ENCODE data around the gene RSRC1.
"Not testable (repeated sequence)": the region's sequence is repeated elsewhere in the genome, so short reads cannot be mapped to it uniquely, and the experiment has no call there.

RSRC1 gene

DNA sequence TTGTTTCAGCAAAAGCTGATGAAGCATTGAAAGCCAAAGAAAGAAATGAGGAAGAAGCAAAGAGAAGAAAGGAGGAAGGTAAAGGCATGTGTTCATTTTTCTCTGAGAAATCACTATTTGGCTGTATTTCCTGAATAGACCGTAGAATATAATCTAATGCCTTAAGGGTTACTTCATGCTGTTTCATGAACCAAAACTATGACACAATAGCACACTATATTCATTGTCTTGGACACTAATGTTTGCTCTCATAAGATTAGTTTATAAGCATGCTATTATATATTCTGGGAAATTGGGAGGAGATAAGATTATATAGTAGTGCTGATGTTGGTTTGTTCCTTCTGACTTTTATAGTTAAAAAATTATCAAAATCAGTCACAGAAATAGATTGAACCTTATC, 351.0 kb downstream of the RSRC1 start:
- DNase-seq (ENCODE audit: low spot score), result no peak

DNA sequence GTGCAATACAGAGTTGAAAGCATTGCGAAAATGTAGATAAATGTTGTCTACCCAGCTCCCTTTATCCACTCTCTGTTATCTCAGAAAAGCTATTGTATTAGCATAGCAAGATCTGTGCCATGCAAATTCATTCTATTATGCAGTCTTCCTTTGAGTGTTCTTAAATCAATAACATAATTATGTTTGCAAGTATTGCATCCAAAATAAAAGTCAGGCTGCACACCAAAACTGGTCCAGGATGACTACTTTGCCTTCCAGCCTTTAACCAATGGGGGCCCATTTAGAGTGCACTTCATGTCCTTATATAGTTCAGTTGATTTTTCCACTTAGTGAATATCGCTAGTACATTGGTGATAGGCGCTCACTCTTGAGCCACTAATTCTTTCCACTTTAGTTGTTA, 353.7 kb downstream of the RSRC1 start:
- no peak for DNase-seq (ENCODE audit: low spot score)

DNA sequence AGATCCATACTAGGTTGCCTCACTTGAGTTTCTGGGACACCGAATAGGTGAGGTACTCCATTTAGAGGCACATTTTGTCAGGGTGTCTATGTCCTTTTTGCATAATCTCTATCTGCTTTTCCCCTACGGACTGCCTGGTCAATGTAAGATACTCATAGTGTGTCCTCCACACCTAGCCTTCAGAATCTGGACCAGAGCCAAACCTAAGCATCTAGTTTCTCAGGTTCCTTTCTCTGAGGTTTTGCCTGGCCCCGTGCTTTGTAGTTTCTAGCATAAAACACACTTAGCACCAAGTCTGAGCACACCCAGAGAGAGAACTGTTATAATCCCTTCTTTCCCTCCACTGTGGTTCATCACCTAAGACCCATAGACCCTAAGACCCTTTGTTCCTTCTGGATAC, 355.2 kb downstream of the RSRC1 start:
- no peak for DNase-seq (ENCODE audit: low spot score)

DNA sequence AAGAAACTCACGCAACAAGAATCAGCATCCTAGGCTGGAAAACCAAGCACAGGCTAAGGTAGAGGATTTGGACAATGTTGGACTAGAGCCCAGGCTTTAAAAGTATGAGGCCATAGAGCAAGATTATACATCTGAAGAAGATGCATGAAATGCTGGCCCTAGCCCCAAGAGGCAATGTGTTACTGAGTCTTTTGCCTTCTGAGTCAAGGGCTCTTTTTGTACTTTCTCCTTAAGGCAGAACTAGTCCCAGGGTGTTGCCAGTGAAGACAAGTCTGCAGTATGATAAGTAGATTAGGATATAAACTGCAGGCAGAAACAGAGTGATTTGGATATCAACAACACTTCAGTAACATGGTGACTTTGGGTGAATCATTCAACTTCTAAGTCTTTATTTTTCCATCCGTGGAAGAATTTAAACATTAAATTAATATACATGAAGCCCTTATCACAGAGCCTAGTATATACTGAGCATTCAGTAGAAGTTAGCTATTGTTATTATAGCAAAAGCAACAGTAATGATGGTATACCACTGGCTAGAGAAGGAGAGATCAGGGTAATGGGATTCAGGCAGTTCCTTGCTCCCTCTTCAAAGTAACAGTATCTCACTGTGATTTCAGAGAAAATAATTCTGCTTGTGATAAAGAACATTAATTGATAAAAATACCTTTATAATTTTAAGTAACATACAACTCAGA, 361.2 kb downstream of the RSRC1 start:
- DNase-seq (ENCODE audit: low spot score), result no peak

DNA sequence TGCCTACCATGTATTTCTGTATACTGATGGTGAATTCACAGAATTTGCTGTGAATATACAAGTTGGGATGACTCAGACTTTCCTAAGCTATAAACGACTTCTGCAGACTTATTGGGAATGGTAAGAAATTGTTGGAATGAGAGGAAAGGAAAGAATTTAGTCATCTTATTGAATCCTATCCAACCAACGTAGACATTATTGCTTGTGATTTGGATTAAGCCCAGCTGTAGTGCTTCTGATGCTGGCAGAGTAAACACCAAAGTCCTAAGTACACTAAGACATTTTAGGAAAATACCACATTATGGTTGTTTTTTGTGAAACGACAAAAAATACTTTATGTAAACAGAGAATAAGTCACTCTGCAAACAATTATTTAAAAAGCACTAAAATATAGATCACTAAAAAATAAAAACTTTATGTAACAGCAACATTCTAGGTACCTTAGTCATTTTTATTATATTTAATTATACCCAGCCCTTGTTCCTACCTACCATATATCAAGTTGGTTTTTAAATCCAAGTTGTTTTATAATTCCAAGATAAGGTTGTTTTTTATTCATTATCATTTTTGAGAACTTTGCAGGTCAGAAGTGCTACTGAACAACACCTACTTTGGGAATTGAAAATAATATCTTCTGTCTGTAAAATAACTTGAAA, 361.9 kb downstream of the RSRC1 start:
- no peak for DNase-seq (ENCODE audit: low spot score)

DNA sequence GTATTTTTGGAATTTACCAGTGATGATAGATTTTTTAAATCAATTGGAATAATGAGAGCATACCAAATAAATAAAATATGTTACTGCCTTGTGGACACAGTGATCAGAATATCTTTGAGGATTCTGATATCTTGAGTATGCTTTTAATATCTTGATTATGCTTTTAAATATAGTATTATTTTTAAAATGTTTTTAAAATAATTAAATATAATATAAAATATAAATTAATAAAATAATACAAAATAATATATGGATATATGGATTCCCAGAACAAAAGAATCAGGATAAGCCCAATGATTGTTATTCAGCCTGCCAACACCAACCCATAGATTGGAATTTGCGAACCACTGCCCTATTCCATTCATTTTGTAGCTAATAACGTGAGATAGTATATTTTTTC, 369.2 kb downstream of the RSRC1 start:
- DNase-seq (ENCODE audit: low spot score), result no peak

DNA sequence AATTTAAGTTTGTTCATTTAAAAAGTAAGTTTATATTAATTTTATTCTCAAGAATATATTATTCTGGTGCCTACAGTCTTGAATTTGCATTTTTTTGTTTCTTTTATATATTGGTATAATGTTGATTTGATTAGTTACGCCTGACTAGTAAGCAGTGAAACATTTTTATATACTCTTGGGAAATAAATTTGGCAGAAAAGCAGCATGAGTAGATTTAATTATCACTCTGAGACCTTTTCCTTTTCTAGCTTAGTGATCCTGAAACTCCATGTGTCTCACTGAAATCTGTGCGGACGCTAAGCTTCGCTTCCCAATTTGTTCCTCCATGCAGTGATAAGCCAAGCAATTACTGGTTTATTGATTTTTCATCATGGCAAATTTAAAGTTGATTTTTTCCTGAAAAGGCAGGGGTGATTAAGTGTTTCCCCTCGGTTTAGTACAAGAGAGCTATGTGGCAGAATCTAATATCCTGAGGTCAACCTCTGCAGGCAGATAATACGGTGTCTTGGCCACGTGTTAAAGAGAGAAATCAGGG, 373.9 kb downstream of the RSRC1 start:
- no peak for DNase-seq (ENCODE audit: low spot score)

DNA sequence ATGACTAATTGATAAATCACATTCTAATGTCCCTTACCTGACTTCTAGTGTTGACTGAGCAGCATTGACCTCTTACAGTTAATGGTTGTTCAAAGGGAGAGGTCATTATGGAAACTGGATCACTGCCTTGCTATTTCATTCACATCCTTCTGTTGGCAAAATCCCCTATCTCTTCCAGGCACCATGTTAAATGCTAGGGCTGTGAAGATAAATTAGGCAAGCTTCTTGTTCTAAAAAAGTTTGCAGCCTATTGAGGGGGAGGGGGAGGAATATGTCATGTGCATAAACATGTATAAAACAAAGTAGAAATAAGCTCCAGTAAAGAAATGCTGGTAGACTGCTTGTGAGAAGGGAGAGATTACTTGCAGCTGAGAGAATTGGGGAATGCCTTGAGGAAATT, 376.3 kb downstream of the RSRC1 start:
- DNase-seq (ENCODE audit: low spot score), result no peak

DNA sequence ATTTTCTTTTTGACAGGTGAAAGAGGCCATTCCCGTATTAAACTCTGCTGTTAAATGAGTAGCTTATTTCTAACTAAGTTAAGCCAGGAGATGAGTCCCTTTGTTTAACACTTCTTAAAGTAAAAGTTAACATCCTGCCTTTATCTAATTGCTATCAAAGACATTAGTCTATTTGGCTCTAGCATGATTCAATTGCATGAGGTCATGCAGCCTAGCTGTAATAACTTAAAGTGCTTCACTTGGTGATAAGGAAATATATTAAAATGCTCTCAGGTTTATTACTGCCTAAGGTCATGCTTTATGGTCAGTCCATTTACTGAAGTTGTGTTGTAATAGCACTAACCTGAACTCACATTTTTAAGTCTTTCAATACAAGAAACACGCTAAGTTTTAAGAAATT, 378.8 kb downstream of the RSRC1 start:
- DNase-seq (ENCODE audit: low spot score), result no peak

DNA sequence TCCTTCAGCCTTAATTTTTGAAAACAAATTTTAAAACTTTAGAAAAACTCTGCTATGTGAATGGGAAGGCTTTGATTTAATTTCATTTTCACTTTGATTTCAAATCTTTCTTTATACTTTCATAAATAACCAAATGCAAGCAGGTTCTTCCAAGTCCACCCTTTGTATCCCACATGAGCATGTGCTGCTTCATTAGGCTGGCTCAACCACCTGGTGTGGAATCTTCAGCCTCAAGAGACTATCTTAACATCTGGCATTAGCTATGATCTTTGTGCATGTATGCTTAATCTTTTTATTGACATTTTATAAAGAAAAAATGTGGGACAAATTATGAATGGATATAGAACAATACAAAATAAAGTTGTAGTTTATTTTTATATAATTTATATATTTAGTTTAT, 379.3 kb downstream of the RSRC1 start:
- no peak for DNase-seq (ENCODE audit: low spot score)

DNA sequence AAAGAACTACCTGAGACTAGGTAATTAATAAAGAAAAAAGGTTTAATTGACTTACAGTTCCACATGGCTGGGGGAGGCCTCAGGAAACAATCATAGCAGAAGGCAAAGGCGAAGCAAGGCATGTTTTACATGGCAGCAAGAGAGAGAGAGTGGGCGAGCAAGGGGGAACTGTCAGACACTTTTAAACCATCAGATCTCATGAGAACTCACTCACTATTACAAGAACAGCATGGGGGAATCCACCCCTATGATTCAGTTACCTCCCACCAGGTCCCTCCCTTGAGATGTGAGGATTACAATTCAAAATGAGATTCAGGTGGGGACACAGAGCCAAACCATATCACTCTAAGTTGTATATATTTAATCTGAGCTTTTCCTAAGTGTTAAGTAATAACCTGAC, 382.1 kb downstream of the RSRC1 start:
- no peak for DNase-seq (ENCODE audit: low spot score)

DNA sequence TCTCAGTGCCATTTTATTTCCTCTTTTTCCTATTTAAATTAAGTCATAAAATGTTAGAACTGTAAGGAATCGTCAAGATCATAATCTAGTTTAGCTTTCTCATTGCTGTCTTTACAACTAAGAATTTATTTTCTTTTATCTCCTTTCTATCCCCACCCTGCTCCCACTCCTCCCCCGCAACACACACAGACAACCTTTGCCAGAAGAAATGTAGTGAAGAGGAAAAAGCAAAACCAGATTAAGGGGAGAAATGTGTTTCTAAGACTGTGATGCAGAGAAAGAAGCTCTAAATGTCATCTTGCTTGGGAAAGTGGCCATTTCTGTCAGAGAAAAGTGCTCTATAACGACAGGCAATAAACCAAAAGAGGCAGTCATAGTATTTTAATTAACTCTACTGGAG, 382.8 kb downstream of the RSRC1 start:
- no peak for DNase-seq (ENCODE audit: low spot score)

DNA sequence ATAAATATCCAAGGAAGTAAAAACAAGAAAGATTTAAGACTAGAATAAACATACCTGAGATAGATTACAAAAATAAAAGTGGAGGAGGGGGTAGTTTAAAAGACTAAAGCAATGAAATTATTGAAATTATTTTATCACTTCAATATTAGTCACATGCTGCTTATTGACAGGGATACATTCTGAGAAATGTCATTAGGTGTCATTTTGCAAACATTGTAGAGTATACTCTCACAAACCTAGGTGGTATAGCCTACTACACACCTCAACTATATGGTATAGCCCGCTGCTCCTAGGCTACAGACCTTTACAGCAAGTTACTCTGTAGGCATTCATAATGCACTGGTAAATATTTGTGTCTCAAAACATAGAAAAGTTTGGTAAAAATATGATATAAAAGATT, 384.0 kb downstream of the RSRC1 start:
- DNase-seq (ENCODE audit: low spot score), result no peak

DNA sequence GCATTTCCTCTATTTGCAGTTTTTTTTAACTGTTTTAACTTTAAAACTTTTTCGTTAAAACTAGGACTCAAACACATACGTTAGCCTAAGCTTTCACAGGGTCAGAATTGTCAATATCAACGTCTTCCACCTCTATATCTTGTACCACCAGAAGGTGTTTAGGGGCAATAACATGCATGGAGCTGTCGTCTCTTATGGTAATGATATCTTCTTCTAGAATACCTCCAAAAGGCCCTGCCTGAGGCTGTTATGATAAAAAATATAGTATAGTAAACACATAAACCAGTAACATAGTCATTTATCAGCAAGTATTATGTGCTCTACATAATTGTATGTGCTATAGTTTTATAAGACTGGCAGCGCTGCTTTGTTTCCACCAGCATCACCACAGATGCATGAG, 384.8 kb downstream of the RSRC1 start:
- DNase-seq (ENCODE audit: low spot score), result no peak

DNA sequence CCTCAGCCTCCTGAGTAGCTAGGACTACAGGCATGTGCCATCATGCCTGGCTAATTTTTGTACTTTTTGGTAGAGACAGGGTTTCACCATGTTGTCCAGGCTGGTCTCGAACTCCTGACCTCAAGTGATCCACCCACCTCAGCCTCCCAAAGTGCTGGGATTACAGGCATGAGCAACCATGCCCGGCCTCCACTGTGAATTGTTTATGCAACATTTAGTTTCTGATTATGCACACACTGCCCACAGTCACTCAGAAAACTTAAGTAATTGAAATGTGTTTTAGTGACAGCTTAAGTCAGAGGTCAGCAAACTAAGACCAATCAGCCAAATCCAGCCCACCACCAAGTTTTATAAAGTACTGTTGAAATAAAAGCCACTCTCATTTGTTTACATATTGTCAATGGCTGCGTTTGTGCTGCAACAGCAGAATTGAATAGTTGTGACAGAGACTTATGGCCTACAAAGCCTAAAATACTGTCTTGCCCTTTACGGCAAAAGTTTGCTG, 385.6 kb downstream of the RSRC1 start:
- DNase-seq (ENCODE audit: low spot score), result not testable (repeated sequence)

DNA sequence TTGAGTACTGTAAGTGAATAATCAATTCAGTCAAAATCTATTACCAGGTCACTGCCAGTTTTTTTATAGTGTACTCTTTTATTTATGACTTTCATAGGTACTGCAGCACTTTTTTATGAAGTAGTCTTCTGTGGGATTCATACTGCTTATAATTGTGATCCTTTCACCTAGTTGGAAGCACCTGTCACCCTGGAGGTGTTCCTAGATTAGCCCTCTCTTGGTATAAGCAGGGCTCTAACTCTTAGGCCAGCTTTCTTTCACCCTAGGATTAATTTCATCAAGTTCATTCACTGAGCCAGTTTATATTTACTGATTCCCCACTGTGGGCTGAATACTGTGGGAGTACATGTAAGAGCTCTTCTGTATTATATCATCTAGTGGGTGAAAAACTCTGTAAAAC, 395.2 kb downstream of the RSRC1 start:
- no peak for DNase-seq (ENCODE audit: low spot score)

DNA sequence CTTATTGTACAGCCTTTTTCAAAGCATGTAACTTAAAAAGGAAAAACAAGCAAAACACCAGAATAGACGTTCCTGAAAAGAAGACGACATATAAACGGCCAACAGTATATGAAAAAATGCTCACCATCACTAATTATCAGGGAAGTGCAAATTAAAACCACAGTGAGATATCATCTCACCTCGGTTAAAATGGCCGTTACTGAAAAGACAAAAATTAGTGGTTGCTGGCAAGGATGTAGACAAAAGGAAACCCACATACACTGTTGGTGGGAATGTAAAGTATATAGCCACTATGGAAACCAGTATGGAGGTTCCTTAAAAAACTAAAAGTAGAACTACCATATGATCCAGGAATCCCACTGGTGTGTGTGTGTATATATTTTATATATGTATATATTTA, 396.6 kb downstream of the RSRC1 start:
- no peak for DNase-seq (ENCODE audit: low spot score)

DNA sequence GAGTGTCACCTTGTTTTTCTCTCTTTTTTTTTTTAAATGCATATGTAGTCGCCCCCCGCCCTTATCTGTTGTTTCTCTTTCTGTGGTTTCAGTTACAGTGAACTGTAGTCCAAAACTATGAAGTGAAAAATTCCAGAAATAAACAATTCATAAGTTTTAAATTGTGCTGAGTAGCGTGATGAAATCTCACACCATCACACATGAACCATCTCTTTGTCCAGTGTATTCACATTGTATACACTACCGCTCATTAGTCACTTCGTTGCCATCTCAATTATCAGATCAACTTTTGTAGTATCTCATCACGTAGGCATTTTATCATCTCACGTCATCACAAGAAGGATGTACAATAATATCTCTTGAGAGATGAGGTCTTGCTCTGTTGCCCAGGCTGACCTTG, 398.6 kb downstream of the RSRC1 start:
- DNase-seq (ENCODE audit: low spot score), result no peak

DNA sequence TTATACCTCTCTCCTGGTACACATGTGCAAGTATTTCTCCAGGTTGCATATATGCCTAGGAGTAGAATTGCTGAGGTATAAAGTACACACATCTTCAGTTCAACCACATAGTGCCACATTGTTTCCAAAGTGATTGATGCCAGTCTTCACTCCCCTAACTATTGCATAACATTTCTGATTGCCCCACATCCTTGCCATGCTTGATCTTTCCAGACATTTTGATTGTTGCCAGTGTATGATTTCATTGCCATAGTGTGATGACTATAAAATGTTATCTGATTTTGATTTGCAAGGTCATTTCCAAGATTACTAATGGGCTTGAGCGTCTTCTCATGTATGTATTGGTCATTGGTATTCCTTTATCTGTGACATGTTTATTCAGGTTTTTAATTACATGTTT, 400.0 kb downstream of the RSRC1 start:
- DNase-seq (ENCODE audit: low spot score), result no peak

DNA sequence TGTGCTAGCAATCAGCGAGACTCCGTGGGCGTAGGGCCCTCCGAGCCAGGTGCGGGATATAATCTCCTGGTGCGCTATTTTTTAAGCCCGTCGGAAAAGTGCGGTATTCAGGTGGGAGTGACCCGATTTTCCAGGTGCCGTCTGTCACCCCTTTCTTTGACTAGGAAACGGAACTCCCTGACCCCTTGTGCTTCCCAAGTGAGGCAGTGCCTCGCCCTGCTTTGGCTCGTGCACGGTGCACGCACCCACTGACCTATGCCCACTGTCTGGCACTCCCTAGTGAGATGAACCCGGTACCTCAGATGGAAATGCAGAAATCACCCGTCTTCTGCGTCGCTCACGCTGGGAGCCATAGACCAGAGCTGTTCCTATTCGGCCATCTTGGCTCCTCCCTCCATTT, 406.8 kb downstream of the RSRC1 start:
- not testable (repeated sequence) for DNase-seq (ENCODE audit: low spot score)

DNA sequence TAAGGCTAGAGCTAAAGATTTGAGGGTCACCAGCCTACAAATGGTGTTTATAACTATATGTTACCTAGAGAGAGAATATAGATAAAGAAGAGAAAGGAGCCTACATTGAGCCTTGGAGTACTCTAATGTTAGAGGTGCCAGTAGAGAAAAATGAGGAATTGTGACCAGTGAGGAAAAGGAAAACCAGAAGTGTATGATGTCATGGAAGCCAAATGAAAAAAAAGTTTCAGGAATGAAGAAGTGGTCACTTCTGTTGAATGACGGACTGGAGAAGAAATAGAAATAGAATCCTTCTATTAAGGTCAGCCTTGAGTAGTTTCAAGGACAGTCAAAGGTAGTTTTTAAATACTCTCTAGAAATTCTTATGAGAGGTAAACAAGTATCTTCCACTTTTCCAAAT, 409.9 kb downstream of the RSRC1 start:
- no peak for DNase-seq (ENCODE audit: low spot score)

DNA sequence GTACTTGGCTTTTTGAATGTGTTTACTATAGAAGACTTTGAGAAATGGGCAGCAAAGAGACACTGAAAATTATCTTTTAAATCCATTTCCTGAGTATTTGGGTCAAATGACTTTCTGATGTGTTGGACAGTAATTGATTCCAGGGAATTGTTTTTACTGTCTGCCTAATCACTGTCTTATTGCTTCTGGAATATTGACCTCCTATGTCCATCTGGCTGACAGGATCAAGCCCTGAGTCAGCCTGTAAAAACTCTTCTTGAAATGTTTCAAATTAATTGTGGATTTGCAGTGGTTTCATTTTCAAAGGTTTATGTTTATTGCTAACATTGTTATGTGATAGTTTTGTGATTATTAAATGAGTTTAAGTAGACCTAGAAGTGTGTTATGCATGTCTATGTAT, 410.5 kb downstream of the RSRC1 start:
- no peak for DNase-seq (ENCODE audit: low spot score)

DNA sequence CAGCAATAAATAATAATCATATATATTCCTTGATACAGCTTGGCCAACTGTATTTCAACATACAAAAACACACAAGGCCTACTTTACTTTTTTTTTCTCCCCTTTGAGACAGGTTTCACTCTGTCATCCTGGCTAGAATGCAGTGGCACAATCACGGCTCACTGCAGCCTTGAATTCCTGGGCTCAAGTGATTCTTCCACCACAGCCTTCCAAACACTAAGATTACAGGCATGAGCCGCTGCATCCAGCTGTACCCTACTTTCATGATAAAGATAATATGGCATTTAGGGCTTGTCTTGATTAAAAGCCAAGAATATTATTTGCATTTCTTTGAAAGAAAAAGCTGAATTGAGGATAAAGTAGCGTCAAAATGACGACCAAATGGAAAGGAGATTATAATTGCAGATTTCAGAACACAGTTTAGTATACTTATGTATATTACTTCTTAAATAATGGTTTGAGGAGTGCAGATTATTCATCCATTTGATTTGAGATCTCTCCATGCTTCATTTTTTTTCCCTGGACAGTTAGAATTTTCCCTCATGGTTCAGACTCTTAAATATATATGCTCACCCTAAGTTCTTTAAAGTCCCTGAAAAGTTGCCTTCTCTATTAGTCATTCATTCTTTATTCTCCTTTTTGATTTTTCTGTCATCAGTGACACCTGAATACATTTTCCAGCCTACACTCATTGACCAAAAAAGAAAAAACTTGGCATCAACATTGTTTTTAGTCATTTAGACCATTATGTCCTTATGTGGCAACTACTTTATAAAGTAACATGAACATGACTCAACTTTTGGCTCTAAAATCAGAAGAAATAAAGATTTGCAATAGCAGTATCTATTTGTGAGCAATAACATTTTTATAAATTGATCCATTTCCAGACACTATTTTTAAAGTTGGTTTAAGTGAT, 412.6 kb downstream of the RSRC1 start:
- no peak for DNase-seq (ENCODE audit: low spot score)
